Stomach (tissue), 4 donors: Measurements from ENCODE around the gene KCNT1.

ENCODE experiments used
- CTCF ChIP-seq, 7 experiments: fragments of 450-650 bp in 4 of 7; fragments of 200-600 bp in 3 of 7; sonication (generic) in 3 of 7; IDR thresholded peaks; one replicate each; pipeline ENCODE4 v1.5.1; 2016 to 2019; ENCODE audit warnings: antibody characterized with exemption in 7 of 7, control low read depth in 2 of 7, mild to moderate bottlenecking in 1 of 7
- POLR2A ChIP-seq, 4 donors: fragments of 450-650 bp; IDR thresholded peaks; one replicate each; pipeline ENCODE4 v1.6.1; 2016; ENCODE audit warnings: antibody characterized with exemption in 4 of 4, control low read depth in 2 of 4, mild to moderate bottlenecking in 1 of 4, moderate library complexity in 1 of 4
- POLR2AphosphoS5 ChIP-seq, 3 donors: sonication (generic); formaldehyde crosslinking; IDR thresholded peaks; one replicate each; pipeline ENCODE4 v1.6.1; 2016; ENCODE audit warnings: antibody characterized with exemption in 3 of 3

DNA sequence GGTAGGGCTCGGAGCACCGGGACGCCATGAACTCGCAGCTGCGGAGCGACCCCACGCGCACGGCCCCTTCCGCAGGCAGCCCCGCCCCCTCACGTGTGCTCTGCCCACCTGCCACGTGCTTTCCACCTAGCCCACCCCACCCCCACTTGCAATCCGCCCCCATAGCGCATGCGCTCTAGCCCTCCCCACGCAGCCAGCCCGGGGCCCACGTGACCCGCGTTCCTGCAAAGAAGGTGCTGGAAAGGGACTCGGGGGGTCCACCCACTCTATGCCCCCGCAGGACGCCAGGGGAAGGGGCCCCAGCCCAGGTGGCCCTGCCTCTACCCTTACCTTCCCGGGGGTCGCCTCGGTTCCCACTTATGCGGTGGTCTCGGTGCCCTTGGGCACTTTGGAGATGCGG, 2.5 kb upstream of the KCNT1 start, which contains the start of gene SOHLH1:
- TF ChIP-seq POLR2AphosphoS5 (IDR thresholded peaks at IDR 0.05), result no peak
- no peak for TF ChIP-seq CTCF (IDR thresholded peaks at IDR 0.05)
- TF ChIP-seq POLR2A (IDR thresholded peaks at IDR 0.05), result no peak
